Prostate gland (tissue), 2 donors: Measurements from ENCODE around the gene CD69. TPM values are rescaled to one million over a fixed set of nuclear protein-coding genes. Genes with fewer than 3 reads are reported as not detected.

ENCODE experiments used
- DNase-seq: peaks from one replicate; pipeline ENCODE4 v3.0.0-alpha.2; 2019; ENCODE audit warnings: low spot score
- H3K27ac ChIP-seq, 2 donors: fragments of 200-600 bp; sonication (generic); 2 replicates each; pipeline ENCODE4 v1.5.1; 2017 to 2019
- H3K27me3 ChIP-seq: fragments of 200-600 bp; sonication (generic); replicated peaks from 2 replicates; pipeline ENCODE4 v1.5.1; 2019; ENCODE audit not compliant: insufficient read depth
- H3K36me3 ChIP-seq, 2 donors: fragments of 200-600 bp; sonication (generic); 1 replicate in 1 of 2; 2 replicates in 1 of 2; pipeline versions ENCODE4 v1.5.1 to v1.8.1; 2017 to 2019
- H3K4me1 ChIP-seq: fragments of 200-600 bp; sonication (generic); replicated peaks from 2 replicates; pipeline ENCODE4 v1.5.1; 2019
- H3K4me3 ChIP-seq, 2 donors: fragments of 200-600 bp; sonication (generic); 2 replicates each; pipeline ENCODE4 v1.5.1; 2017 to 2019
- H3K9me3 ChIP-seq: fragments of 200-600 bp; sonication (generic); 2 replicates; pipeline ENCODE4 v1.5.1; 2017
- CTCF ChIP-seq, 4 experiments: fragments of 200-600 bp in 2 of 4; fragments of 450-650 bp in 2 of 4; sonication (generic) in 2 of 4; IDR thresholded peaks; 1 replicate in 3 of 4; 2 replicates in 1 of 4; pipeline ENCODE4 v1.5.1; 2016 to 2019; ENCODE audit warnings: antibody characterized with exemption in 4 of 4, mild to moderate bottlenecking in 2 of 4, moderate library complexity in 2 of 4
- POLR2A ChIP-seq: fragments of 450-650 bp; IDR thresholded peaks from one replicate; pipeline ENCODE4 v1.6.1; 2016; ENCODE audit warnings: antibody characterized with exemption, mild to moderate bottlenecking
- POLR2AphosphoS5 ChIP-seq: sonication (generic); formaldehyde crosslinking; IDR thresholded peaks from one replicate; pipeline ENCODE4 v1.6.1; 2017; ENCODE audit warnings: antibody characterized with exemption
- WGBS: methylation state at CpG from one replicate; pipeline ENCODE4 v1.1.5; 2018; 5-methylcytosine and 5-hydroxymethylcytosine counted together
- intact Hi-C: fragments of 100-400 bp; cut with DNase I; formaldehyde crosslinking; loops from one replicate; pipeline ENCODE4 v1.14.2; 2022
- total RNA-seq, 2 donors: library from RNA; depleted of rRNA; stranded (reverse); fragments of >200 nt; gene quantifications; one replicate each; pipeline ENCODE4 v1.1.0, GENCODE V29; 2016

The CD69 gene
- total RNA-seq, 2 donors from 2014 or later: 1.9 to 2.2 TPM

GRCh38 chr12:9805883-9806282 lies 45.2 kb upstream of the CD69 start:
- intact Hi-C loops: no loop called here
- Histone ChIP-seq H3K36me3 (no peaks in the 10 kb centered on the region), H3K27ac (no peak overlapping the region), H3K9me3 (no peaks in the 10 kb centered on the region), H3K4me3 (no peak overlapping the region), H3K27me3 (no peaks in the 10 kb centered on the region), H3K4me1 (no peaks in the 10 kb centered on the region)
- WGBS: 94% methylated on average over 2 of the region's 2 CpGs
- no peak for TF ChIP-seq CTCF (IDR thresholded peaks at IDR 0.05)
- TF ChIP-seq POLR2AphosphoS5: no peak
- no peak for TF ChIP-seq POLR2A
- no peak for DNase-seq

- Histone ChIP-seq H3K4me3 (no peak overlapping the region), H3K9me3 (no peaks in the 10 kb centered on the region), H3K27ac (no peak overlapping the region), H3K4me1 (no peaks in the 10 kb centered on the region), H3K27me3 (no peaks in the 10 kb centered on the region), H3K36me3 (no peaks in the 10 kb centered on the region)
- intact Hi-C loops: no loop called here
- no peak for DNase-seq
- TF ChIP-seq POLR2A: no peak
- WGBS: 36% methylated on average over 1 of the region's 1 CpG
These were observed 39.3 kb upstream of the CD69 start for GRCh38 chr12:9799961-9800360.

- no peaks in the 10 kb centered on the region for H3K27me3 ChIP-seq
- H3K36me3 ChIP-seq: no peaks in the 10 kb centered on the region
- H3K27ac ChIP-seq: no peak overlapping the region
- intact Hi-C loops: no loop called here
- H3K9me3 ChIP-seq: no peaks in the 10 kb centered on the region
- H3K4me1 ChIP-seq: no peaks in the 10 kb centered on the region
- peak; percentile 53 for DNase-seq
- WGBS: 42% methylated on average over 7 of the region's 7 CpGs
- no peak overlapping the region for H3K4me3 ChIP-seq
- TF ChIP-seq POLR2A (no peak), POLR2AphosphoS5 (peak; percentile 51), CTCF (IDR thresholded peaks at IDR 0.05) (peak in 2 of 4 experiments; percentile 69 to 70)
These were observed 37.3 kb upstream of the CD69 start for GRCh38 chr12:9797722-9798619.

GRCh38 chr12:9796971-9797370 lies 36.3 kb upstream of the CD69 start:
- intact Hi-C loops: no loop called here
- no peak for TF ChIP-seq POLR2AphosphoS5
- no peak for TF ChIP-seq POLR2A
- no peak for TF ChIP-seq CTCF (IDR thresholded peaks at IDR 0.05)
- 52% methylated on average over 7 of the region's 7 CpGs for WGBS

GRCh38 chr12:9796346-9796745 lies 35.6 kb upstream of the CD69 start:
- intact Hi-C loops: no loop called here
- DNase-seq: no peak

More at GRCh38 chr12:9796971-9797370, 36.3 kb upstream of the CD69 start:
- no peak overlapping the region for H3K4me3 ChIP-seq
- H3K27ac ChIP-seq: no peak overlapping the region
- H3K36me3 ChIP-seq: no peaks in the 10 kb centered on the region
- H3K27me3 ChIP-seq: no peaks in the 10 kb centered on the region
- H3K9me3 ChIP-seq: no peaks in the 10 kb centered on the region
- no peaks in the 10 kb centered on the region for H3K4me1 ChIP-seq
- DNase-seq: no peak

More at GRCh38 chr12:9796346-9796745, 35.6 kb upstream of the CD69 start:
- H3K9me3 ChIP-seq: no peaks in the 10 kb centered on the region
- 85% methylated on average over 5 of the region's 5 CpGs for WGBS
- no peaks in the 10 kb centered on the region for H3K36me3 ChIP-seq
- H3K4me3 ChIP-seq: no peak overlapping the region
- TF ChIP-seq CTCF (IDR thresholded peaks at IDR 0.05): no peak
- no peaks in the 10 kb centered on the region for H3K4me1 ChIP-seq
- H3K27me3 ChIP-seq: no peaks in the 10 kb centered on the region
- H3K27ac ChIP-seq: no peak overlapping the region
